GM12864 (cell line): ENCODE data around the gene ELP5.

ENCODE experiments used
- DNase-seq: peaks from one replicate; pipeline ENCODE4 v3.0.0-alpha.2; 2011; ENCODE audit warnings: low read depth
- H3K4me3 ChIP-seq: 2 replicates; pipeline ENCODE4 v1.5.1; 2011; ENCODE audit warnings: mild to moderate bottlenecking, low read depth, low read length, control low read depth
- TF ChIP-seq, protein P1 (sequence below): IDR thresholded peaks from 2 replicates; pipeline ENCODE4 v1.5.1; 2011; ENCODE audit warnings: low read depth, mild to moderate bottlenecking, moderate library complexity, low read length, control low read depth, inconsistent platforms; ENCODE audit errors: missing control alignments

The ELP5 gene

DNA sequence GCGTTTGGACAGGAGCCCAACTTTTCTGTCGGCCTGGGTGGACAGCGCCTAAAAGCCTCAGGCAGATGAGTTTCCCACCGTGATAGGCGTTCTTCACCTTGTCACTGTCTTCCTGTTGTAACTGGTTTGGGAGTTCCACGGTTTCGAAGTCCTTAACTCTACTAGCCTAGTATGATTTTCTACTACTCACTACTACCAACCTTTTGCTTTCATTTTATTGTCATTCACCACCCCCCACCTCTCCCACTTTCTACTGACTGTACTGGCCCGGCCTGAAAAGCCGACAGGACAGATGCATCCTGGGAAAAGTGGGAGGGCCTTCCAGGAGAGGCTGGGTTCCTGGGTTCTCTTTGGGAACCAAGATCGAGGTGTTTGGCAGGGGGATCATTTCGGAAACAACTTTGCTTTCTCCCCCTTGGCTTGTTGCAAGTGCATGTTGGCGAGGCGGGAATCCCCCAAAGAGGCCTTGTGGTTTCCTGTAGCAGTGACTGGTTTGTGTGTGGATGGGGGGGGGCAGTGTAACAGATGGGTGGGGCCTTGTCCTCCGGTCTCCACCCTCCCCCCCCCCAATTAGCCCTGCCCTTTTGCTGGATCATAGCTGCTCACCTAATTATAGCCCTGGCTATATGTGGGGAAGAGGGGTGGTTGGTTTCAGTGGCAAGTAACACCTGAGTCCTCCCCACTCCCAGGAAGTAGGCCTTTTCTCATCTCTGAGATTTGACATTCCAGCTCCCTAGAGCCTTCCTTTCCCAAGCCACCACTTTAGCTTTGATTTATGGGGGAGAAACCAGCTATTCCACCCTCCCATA lies 56.8 kb downstream of the ELP5 start:
- H3K4me3 ChIP-seq = peak overlapping the region; percentile 65
- peak; percentile 81 for DNase-seq
- TF ChIP-seq, protein P1, sequence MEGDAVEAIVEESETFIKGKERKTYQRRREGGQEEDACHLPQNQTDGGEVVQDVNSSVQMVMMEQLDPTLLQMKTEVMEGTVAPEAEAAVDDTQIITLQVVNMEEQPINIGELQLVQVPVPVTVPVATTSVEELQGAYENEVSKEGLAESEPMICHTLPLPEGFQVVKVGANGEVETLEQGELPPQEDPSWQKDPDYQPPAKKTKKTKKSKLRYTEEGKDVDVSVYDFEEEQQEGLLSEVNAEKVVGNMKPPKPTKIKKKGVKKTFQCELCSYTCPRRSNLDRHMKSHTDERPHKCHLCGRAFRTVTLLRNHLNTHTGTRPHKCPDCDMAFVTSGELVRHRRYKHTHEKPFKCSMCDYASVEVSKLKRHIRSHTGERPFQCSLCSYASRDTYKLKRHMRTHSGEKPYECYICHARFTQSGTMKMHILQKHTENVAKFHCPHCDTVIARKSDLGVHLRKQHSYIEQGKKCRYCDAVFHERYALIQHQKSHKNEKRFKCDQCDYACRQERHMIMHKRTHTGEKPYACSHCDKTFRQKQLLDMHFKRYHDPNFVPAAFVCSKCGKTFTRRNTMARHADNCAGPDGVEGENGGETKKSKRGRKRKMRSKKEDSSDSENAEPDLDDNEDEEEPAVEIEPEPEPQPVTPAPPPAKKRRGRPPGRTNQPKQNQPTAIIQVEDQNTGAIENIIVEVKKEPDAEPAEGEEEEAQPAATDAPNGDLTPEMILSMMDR = no peak
